ENCODE data around the gene RAB4A. TPM values are rescaled to one million over a fixed set of nuclear protein-coding genes. Genes with fewer than 3 reads are reported as not detected.

RAB4A gene
- total RNA-seq, 2 experiments from 2014 or later = 17.5 to 27.9 TPM

DNA sequence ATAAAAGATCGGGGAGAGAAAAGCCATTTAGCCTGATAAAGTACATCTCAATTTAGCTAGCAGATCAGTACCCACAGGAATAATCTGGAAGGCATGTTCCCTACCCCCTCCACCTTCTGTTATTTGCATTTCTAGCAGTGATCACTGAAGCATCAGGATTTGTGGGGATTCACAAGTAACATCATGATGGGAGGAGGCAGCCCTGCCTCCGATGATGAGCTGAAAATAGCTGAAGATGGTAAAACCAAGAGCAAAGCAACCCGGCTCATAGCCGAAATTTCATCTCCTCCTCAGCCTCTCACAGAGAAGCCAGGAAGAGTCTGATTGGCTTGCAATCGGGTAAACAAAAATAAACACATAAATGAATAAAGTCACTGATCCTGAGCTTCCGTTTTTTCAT lies 69.6 kb downstream of the RAB4A start:
- peak overlapping the region; percentile 79 for H3K4me3 ChIP-seq (ENCODE audit: low read depth, low read length, poor library complexity, severe bottlenecking)
- H3K36me3 ChIP-seq (ENCODE audit: insufficient read depth, low read length) = 0 out of 2 replicates have a peak, but pooled peaks cover 8% of the 10 kb centered on the region
- H3K4me1 ChIP-seq (ENCODE audit: insufficient read depth, low read length, poor library complexity, severe bottlenecking) = peaks cover 48% of the 10 kb centered on the region
- peak; percentile 30 for DNase-seq (ENCODE audit: low spot score)
- ChIA-PET POLR2A (interaction anchor here (0.7 to 1.8 kb wide), 4 partner anchors 9 to 168 kb away, joined by 3 to 5 read pairs (median 4); partner anchors contain the start of gene NUP133), CTCF (ENCODE audit: unreplicated experiment) (no interaction called here)
- no peak overlapping the region for H2AFZ ChIP-seq (ENCODE audit: low read length)
- H3K9me2 ChIP-seq (ENCODE audit: insufficient read depth, low read length) = no peaks in the 10 kb centered on the region
- peak overlapping the region; percentile 30 for H3K27ac ChIP-seq (ENCODE audit: low read depth, low read length, poor library complexity, severe bottlenecking)
- peaks cover 63% of the 10 kb centered on the region for H3K79me2 ChIP-seq (ENCODE audit: insufficient read depth, low read depth, low read length)
- no TSS peak for BruUV-seq (replicated peaks)
- H3K9me3 ChIP-seq (ENCODE audit: low read length) = no peaks in the 10 kb centered on the region
- TF ChIP-seq CTCF (conservative IDR thresholded peaks at IDR 0.05; ENCODE audit: low read length) (no peak), EZH2phosphoT487 (IDR thresholded peaks at IDR 0.05; ENCODE audit: borderline replicate concordance, low read depth, low read length) (no peak)
- intact Hi-C loops (cut with micrococcal nuclease; ENCODE audit: unreplicated experiment) = loop anchor here (5.0 kb wide), 4 partner anchors 137 to 853 kb away; partner anchors contain the start of genes NUP133, RNF187, TAF5L and URB2
- 0 out of 2 replicates have a peak, but pooled peaks cover 6% of the 10 kb centered on the region for H4K20me1 ChIP-seq (ENCODE audit: insufficient read depth, low read length)
- peak overlapping the region; percentile 100 for H3K4me2 ChIP-seq (ENCODE audit: low read length)

DNA sequence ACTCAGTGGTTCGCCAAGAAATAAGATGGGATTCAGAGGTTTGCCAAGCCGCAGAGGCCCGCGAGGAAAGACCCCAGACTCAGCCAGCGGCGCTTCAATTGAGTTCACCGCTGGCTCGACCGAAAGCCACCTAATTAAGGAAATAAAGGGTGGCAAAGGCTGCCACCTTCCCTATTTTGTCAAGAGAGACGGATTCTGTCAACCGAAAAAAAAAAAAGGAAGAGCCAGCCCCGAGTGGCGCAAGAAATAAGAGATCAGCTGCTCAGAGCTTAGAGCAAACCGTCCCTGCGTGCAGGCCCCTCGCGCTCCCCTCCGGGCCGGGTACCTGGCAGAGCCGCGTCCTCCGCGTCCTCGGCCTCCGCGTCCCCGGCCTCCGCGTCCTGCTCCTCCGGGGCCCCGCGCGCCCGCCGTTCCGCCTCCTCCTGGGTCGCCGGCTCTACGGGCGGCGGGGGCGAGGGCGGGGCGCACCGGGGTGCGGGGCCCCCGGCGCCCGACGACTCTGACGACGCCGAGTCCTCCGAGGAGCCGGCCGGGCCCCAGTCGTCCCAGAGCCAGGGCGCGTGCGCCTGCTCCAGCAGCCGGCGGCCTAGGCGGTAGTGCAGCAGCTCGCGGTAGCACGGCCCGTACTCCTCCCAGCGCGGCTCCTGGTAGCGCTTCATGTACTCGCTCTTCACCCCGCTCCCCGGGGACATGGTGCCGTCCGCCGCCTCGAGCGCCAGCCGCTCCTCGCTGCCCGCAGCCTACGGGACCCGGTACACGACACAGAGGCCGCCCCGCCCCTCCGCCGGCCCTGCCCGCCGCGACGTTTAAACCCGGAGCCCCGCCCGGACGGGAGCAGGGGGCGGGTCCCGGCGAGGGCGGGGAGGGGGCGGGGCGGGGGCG lies 71.1 kb downstream of the RAB4A start:
- TF ChIP-seq CTCF (conservative IDR thresholded peaks at IDR 0.05; ENCODE audit: low read length) (no peak), EZH2phosphoT487 (IDR thresholded peaks at IDR 0.05; ENCODE audit: borderline replicate concordance, low read depth, low read length) (no peak)
- ChIA-PET CTCF (ENCODE audit: unreplicated experiment) (no interaction called here), POLR2A (interaction anchor here (0.6 to 2.3 kb wide), 6 partner anchors 8 to 138 kb away, joined by 3 to 6 read pairs (median 3); no protein-coding TSS in a partner anchor)
- H3K9me3 ChIP-seq (ENCODE audit: low read length) = no peaks in the 10 kb centered on the region
- H3K27ac ChIP-seq (ENCODE audit: low read depth, low read length, poor library complexity, severe bottlenecking) = peak overlapping the region; percentile 70
- peak overlapping the region; percentile 100 for H3K4me2 ChIP-seq (ENCODE audit: low read length)
- no TSS peak for BruUV-seq (replicated peaks)
- peak; percentile 90 for DNase-seq (ENCODE audit: low spot score)
- peak overlapping the region; percentile 26; the same call in 1 of the 2 replicates for H2AFZ ChIP-seq (ENCODE audit: low read length)
- no peaks in the 10 kb centered on the region for H3K9me2 ChIP-seq (ENCODE audit: insufficient read depth, low read length)
- H4K20me1 ChIP-seq (ENCODE audit: insufficient read depth, low read length) = 0 out of 2 replicates have a peak, but pooled peaks cover 6% of the 10 kb centered on the region
- H3K79me2 ChIP-seq (ENCODE audit: insufficient read depth, low read depth, low read length) = peaks cover 48% of the 10 kb centered on the region
- H3K36me3 ChIP-seq (ENCODE audit: insufficient read depth, low read length) = no peaks in the 10 kb centered on the region
- intact Hi-C loops (cut with micrococcal nuclease; ENCODE audit: unreplicated experiment) = loop anchor here (1.0 to 5.0 kb wide), 6 partner anchors 71 to 855 kb away; partner anchors contain the start of genes ABCB10, NUP133, RAB4A and RNF187
- H3K4me1 ChIP-seq (ENCODE audit: insufficient read depth, low read length, poor library complexity, severe bottlenecking) = peaks cover 38% of the 10 kb centered on the region
- H3K4me3 ChIP-seq (ENCODE audit: low read depth, low read length, poor library complexity, severe bottlenecking) = peak overlapping the region; percentile 79

Data from OCI-LY7 (cell line).